Measurements from ENCODE around the gene SOX5.

GRCh38 chr12:23884909-23885308 lies 64.6 kb downstream of the SOX5 start:
- no peak for TF ChIP-seq EZH2 (IDR thresholded peaks at IDR 0.05; ENCODE audit: borderline replicate concordance, insufficient read depth, low read depth, low read length, poor library complexity, severe bottlenecking)
- TF ChIP-seq CTCF (IDR thresholded peaks at IDR 0.05), result no peak

Measured in B cell (primary cell).